Adipocyte (in vitro differentiated cells): ENCODE results near the gene PMS1.

Experiments used
- DNase-seq: peaks from one replicate; pipeline ENCODE4 v3.0.0-alpha.2; 2015; ENCODE audit warnings: low read depth
- H3K27me3 ChIP-seq: replicated peaks from 2 replicates; pipeline ENCODE4 v1.7.0; 2013; ENCODE audit warnings: mild to moderate bottlenecking, low read length, moderate library complexity; ENCODE audit not compliant: control insufficient read depth, insufficient read depth
- H3K36me3 ChIP-seq: 2 replicates; pipeline ENCODE4 v1.7.0; 2013; ENCODE audit warnings: low read length, mild to moderate bottlenecking, moderate library complexity; ENCODE audit not compliant: control insufficient read depth, insufficient read depth, severe bottlenecking
- H3K4me1 ChIP-seq: 2 replicates; pipeline ENCODE4 v1.7.0; 2013; ENCODE audit warnings: mild to moderate bottlenecking, low read length, moderate library complexity; ENCODE audit not compliant: control insufficient read depth, insufficient read depth
- H3K4me3 ChIP-seq: 2 replicates; pipeline ENCODE4 v1.7.0; 2013; ENCODE audit warnings: mild to moderate bottlenecking, low read length, moderate library complexity
- H3K9ac ChIP-seq: 2 replicates; pipeline ENCODE4 v1.7.0; 2013; ENCODE audit warnings: mild to moderate bottlenecking, low read length, moderate library complexity
- H3K9me3 ChIP-seq: 2 replicates; pipeline ENCODE4 v1.7.0; 2013; ENCODE audit warnings: mild to moderate bottlenecking, low read length, moderate library complexity; ENCODE audit not compliant: control insufficient read depth

The PMS1 gene

GRCh38 chr2:189848276-189848675, 64.0 kb downstream of the PMS1 start:
- Histone ChIP-seq H3K4me3 (no peak overlapping the region), H3K9ac (no peak overlapping the region), H3K36me3 (peaks cover 6% of the 10 kb centered on the region), H3K27me3 (no peaks in the 10 kb centered on the region), H3K9me3 (no peaks in the 10 kb centered on the region), H3K4me1 (peaks cover 17% of the 10 kb centered on the region)
- no peak for DNase-seq

DNA sequence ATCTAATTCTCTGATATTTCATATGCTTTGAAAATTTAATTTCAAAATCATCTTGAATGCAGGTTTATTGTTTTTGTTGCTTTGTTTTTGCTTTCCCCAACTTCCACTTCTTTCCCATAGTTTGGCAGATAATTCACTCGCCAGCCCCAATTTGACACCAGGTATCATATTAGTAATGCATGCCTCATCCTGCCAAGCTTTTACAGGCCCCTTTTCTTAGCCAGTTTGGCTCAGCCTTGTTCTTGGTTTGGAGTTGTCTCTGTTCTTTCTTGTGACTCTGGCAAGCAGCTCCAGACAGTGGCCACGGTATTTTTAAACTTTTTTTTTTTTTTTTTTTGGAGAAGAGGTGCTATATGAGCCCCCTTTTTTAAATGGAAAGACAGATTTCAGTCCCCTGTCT, 65.3 kb downstream of the PMS1 start:
- no peak overlapping the region for H3K4me3 ChIP-seq
- no peak for DNase-seq
- H3K36me3 ChIP-seq: peaks cover 7% of the 10 kb centered on the region
- no peaks in the 10 kb centered on the region for H3K27me3 ChIP-seq
- H3K4me1 ChIP-seq: peaks cover 15% of the 10 kb centered on the region
- no peaks in the 10 kb centered on the region for H3K9me3 ChIP-seq
- no peak overlapping the region for H3K9ac ChIP-seq

DNA sequence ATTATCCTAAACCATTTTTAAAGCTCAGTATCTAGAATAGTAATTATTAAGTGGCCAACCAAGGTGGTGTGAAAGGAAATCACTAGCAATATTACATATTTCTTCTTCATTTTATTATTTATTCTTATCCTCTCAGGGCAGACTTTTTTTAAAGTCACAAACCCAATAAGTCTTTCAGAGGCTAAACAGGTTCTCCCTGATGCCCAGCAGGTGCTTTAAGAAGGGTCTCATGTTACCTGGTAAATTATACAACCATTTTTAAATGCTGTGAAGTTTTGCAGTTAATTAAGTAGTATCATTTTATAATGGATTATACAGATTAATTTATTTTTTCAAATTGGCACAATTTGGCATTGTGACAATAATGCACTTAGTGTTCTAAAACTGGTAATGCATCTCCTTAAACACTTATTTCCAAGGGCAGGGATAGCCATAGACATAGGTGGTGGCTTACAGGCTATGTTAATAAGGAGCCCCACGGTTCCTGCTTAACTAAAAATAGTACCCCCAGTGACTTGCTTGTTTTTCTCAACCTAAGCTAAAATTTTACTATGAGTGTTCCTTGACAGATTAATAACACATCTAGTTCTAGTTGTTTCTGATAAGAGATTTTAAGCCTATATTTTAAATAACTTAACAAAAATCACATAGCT, 67.0 kb downstream of the PMS1 start:
- H3K36me3 ChIP-seq: peaks cover 3% of the 10 kb centered on the region
- no peaks in the 10 kb centered on the region for H3K9me3 ChIP-seq
- H3K9ac ChIP-seq: no peak overlapping the region
- H3K27me3 ChIP-seq: no peaks in the 10 kb centered on the region
- DNase-seq: no peak
- no peak overlapping the region for H3K4me3 ChIP-seq
- peaks cover 15% of the 10 kb centered on the region for H3K4me1 ChIP-seq

- no peak overlapping the region for H3K4me3 ChIP-seq
- DNase-seq: peak; percentile 48
- no peaks in the 10 kb centered on the region for H3K27me3 ChIP-seq
- peaks cover 10% of the 10 kb centered on the region for H3K36me3 ChIP-seq
- no peak overlapping the region for H3K9ac ChIP-seq
- H3K4me1 ChIP-seq: peaks cover 3% of the 10 kb centered on the region
- H3K9me3 ChIP-seq: no peaks in the 10 kb centered on the region
These were observed 69.9 kb downstream of the PMS1 start for GRCh38 chr2:189854187-189854586.

- DNase-seq: peak; percentile 42
- peaks cover 10% of the 10 kb centered on the region for H3K36me3 ChIP-seq
- H3K4me3 ChIP-seq: no peak overlapping the region
- no peaks in the 10 kb centered on the region for H3K27me3 ChIP-seq
- H3K4me1 ChIP-seq: peaks cover 3% of the 10 kb centered on the region
- no peak overlapping the region for H3K9ac ChIP-seq
- no peaks in the 10 kb centered on the region for H3K9me3 ChIP-seq
These were observed 70.7 kb downstream of the PMS1 start for GRCh38 chr2:189854940-189855339.

DNA sequence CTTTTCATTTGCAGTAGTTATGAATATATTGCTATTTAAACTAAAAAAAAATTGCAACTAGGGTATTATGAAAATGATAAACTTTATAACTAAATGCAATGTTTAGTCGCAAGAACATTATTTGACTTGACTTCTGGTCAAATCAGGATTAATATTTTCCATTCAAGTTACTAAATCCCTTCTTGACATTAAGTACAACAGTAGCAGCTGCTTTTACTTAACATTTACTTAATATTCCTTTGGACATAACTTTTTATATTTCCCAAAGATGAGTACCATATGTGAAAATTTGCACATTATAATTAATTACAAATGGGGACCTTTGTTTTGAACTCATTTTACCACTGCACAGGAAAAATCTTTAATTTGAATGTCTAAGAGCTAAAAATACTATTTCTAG, 74.0 kb downstream of the PMS1 start:
- peaks cover 9% of the 10 kb centered on the region for H3K36me3 ChIP-seq

GRCh38 chr2:189860161-189860560, 75.9 kb downstream of the PMS1 start:
- peak; percentile 22 for DNase-seq
- peaks cover 13% of the 10 kb centered on the region for H3K36me3 ChIP-seq
- no peaks in the 10 kb centered on the region for H3K9me3 ChIP-seq
- peaks cover 3% of the 10 kb centered on the region for H3K4me1 ChIP-seq
- H3K27me3 ChIP-seq: no peaks in the 10 kb centered on the region
- no peak overlapping the region for H3K4me3 ChIP-seq
- no peak overlapping the region for H3K9ac ChIP-seq

More for the DNA sequence above, 74.0 kb downstream of the PMS1 start:
- H3K4me1 ChIP-seq: peaks cover 3% of the 10 kb centered on the region
- H3K27me3 ChIP-seq: no peaks in the 10 kb centered on the region
- no peaks in the 10 kb centered on the region for H3K9me3 ChIP-seq
- H3K4me3 ChIP-seq: no peak overlapping the region
- H3K9ac ChIP-seq: no peak overlapping the region
- no peak for DNase-seq

DNA sequence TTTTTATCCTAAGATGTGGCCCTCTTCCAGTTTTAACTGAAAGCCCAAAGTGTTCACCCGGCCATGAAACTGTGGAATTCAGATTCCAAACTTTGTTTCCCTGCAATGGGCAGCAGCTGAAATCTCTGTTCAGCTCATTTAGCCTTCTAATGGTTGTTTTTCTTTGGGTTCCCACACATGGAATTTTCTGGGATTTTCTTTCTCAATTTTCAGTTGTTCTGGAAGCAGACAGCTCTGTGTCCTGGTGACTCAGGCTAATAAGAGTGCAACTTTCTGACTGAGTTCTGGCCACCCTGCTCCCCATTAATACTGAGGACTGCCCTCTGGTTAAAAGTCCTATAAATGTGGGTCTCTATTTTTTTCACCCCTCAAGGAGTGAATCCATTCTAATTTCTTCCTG, 78.5 kb downstream of the PMS1 start:
- DNase-seq: no peak
- Histone ChIP-seq H3K4me3 (no peak overlapping the region), H3K36me3 (peaks cover 5% of the 10 kb centered on the region), H3K9ac (no peak overlapping the region), H3K9me3 (no peaks in the 10 kb centered on the region), H3K27me3 (no peaks in the 10 kb centered on the region), H3K4me1 (peaks cover 18% of the 10 kb centered on the region)

GRCh38 chr2:189865826-189866225, 81.6 kb downstream of the PMS1 start:
- DNase-seq: no peak

DNA sequence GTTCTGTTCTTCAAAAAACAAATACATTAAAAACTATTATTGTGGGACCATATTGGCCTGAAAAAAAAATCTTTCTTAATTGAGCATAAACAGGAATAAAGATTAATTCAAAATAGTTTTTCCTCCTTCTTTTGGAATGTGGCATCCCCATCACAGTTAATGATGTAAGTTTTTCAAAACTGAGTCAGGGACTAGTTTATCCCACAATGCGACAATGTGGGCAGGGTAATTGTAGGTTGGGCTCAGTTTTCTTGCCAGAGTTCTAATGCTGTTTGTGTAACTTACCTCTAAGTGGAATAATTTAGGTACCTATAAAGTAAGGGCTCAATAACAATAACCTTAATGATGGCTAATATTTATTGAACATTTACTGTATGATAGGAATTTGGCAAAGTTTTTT, 82.0 kb downstream of the PMS1 start:
- H3K4me1 ChIP-seq: peaks cover 35% of the 10 kb centered on the region
- DNase-seq: no peak
- peak overlapping the region; percentile 46 for H3K9ac ChIP-seq
- peaks cover 11% of the 10 kb centered on the region for H3K36me3 ChIP-seq
- H3K27me3 ChIP-seq: no peaks in the 10 kb centered on the region
- H3K4me3 ChIP-seq: no peak overlapping the region
- H3K9me3 ChIP-seq: no peaks in the 10 kb centered on the region

More at GRCh38 chr2:189865826-189866225, 81.6 kb downstream of the PMS1 start:
- H3K9ac ChIP-seq: peak overlapping the region; percentile 46
- no peak overlapping the region for H3K4me3 ChIP-seq
- no peaks in the 10 kb centered on the region for H3K9me3 ChIP-seq
- H3K27me3 ChIP-seq: no peaks in the 10 kb centered on the region
- H3K4me1 ChIP-seq: peaks cover 30% of the 10 kb centered on the region
- H3K36me3 ChIP-seq: peaks cover 11% of the 10 kb centered on the region

- no peak overlapping the region for H3K4me3 ChIP-seq
These were observed 84.6 kb downstream of the PMS1 start for GRCh38 chr2:189868896-189869295.

More at GRCh38 chr2:189868896-189869295, 84.6 kb downstream of the PMS1 start:
- no peak for DNase-seq
- no peaks in the 10 kb centered on the region for H3K9me3 ChIP-seq
- H3K9ac ChIP-seq: no peak overlapping the region
- H3K4me1 ChIP-seq: peaks cover 40% of the 10 kb centered on the region
- H3K36me3 ChIP-seq: peaks cover 16% of the 10 kb centered on the region
- H3K27me3 ChIP-seq: no peaks in the 10 kb centered on the region
